K562 (cell line): Measurements from ENCODE around the gene TBXA2R. TPM values are rescaled to one million over a fixed set of nuclear protein-coding genes. Genes with fewer than 3 reads are reported as not detected.

Experiments used
- CEBPG ChIP-seq, 3 experiments: fragments of 200-800 bp in 1 of 3; sonication (Bioruptor generic) in 1 of 3; sonication (generic) in 1 of 3; formaldehyde crosslinking in 1 of 3; IDR thresholded peaks in 2 of 3; conservative IDR thresholded peaks in 1 of 3; 2 replicates each; pipeline versions ENCODE4 v1.6.1 to v1.8.0; 2016 to 2022; ENCODE audit warnings: missing compliant biosample characterization in 2 of 3, missing genetic modification characterization in 2 of 3, mild to moderate bottlenecking in 1 of 3, missing genetic modification reagents in 1 of 3
- ELK3 ChIP-seq: fragments of 450-650 bp; formaldehyde crosslinking; IDR thresholded peaks from 2 replicates; pipeline ENCODE4 v1.4.0; 2020; ENCODE audit warnings: mild to moderate bottlenecking
- EP400 ChIP-seq: fragments of 450-650 bp; IDR thresholded peaks from 2 replicates; pipeline ENCODE4 v1.6.1; 2017; ENCODE audit warnings: antibody characterized with exemption, mild to moderate bottlenecking, moderate library complexity
- ETS1 ChIP-seq: conservative IDR thresholded peaks from 2 replicates; pipeline ENCODE4 v1.6.1; 2011; ENCODE audit warnings: low read depth, mild to moderate bottlenecking, low read length; ENCODE audit not compliant: control insufficient read depth
- HDGF ChIP-seq: fragments of 450-650 bp; IDR thresholded peaks from 2 replicates; pipeline ENCODE4 v1.6.1; 2016
- HINFP ChIP-seq: fragments of 450-650 bp; conservative IDR thresholded peaks from 2 replicates; pipeline ENCODE4 v1.6.1; 2016; ENCODE audit warnings: missing genetic modification characterization, low read depth, mild to moderate bottlenecking, control low read depth, missing compliant biosample characterization
- PHTF2 ChIP-seq: fragments of 250-450 bp; sonication (Bioruptor Pico); IDR thresholded peaks from 2 replicates; pipeline ENCODE4 v1.5.0; 2021; ENCODE audit warnings: mild to moderate bottlenecking
- SMARCC2 ChIP-seq: fragments of 450-650 bp; IDR thresholded peaks from 2 replicates; pipeline ENCODE4 v1.6.1; 2017; ENCODE audit warnings: antibody characterized with exemption, moderate library complexity, mild to moderate bottlenecking, low read depth
- SP1 ChIP-seq: sonication (generic); formaldehyde crosslinking; IDR thresholded peaks from 2 replicates; pipeline ENCODE4 v1.8.1; 2022; ENCODE audit warnings: mild to moderate bottlenecking, missing genetic modification reagents
- STAT5B ChIP-seq: fragments of 250-450 bp; sonication (Bioruptor Pico); IDR thresholded peaks from 2 replicates; pipeline ENCODE4 v1.8.0; 2021; ENCODE audit warnings: mild to moderate bottlenecking, inconsistent platforms
- THRA ChIP-seq: fragments of 450-650 bp; IDR thresholded peaks from 2 replicates; pipeline ENCODE4 v1.6.1; 2017; ENCODE audit warnings: mild to moderate bottlenecking, moderate library complexity
- ZBTB11 ChIP-seq, 3 experiments: fragments of 200-800 bp in 1 of 3; fragments of 250-450 bp in 1 of 3; fragments of 450-650 bp in 1 of 3; sonication (Bioruptor Pico) in 1 of 3; sonication (Bioruptor generic) in 1 of 3; formaldehyde crosslinking in 1 of 3; IDR thresholded peaks; 2 replicates each; pipeline versions ENCODE4 v1.6.1 to v1.8.0; 2016 to 2022; ENCODE audit warnings: mild to moderate bottlenecking in 2 of 3, missing genetic modification characterization in 2 of 3, missing compliant biosample characterization in 1 of 3, moderate library complexity in 1 of 3
- ZBTB26 ChIP-seq: fragments of 450-650 bp; formaldehyde crosslinking; IDR thresholded peaks from 2 replicates; pipeline ENCODE4 v1.4.0; 2022; ENCODE audit warnings: missing genetic modification characterization
- ZNF445 ChIP-seq: fragments of 250-450 bp; sonication (Bioruptor Pico); IDR thresholded peaks from 2 replicates; pipeline ENCODE4 v1.4.0; 2020; ENCODE audit warnings: low read depth, mild to moderate bottlenecking, moderate library complexity
- ZNF785 ChIP-seq: fragments of 250-450 bp; sonication (Bioruptor Pico); IDR thresholded peaks from 2 replicates; pipeline ENCODE4 v1.4.0; 2020; ENCODE audit warnings: mild to moderate bottlenecking
- polyA plus RNA-seq, 8 experiments: library from polyadenylated mRNA; depleted of rRNA in 4 of 8; stranded (reverse) in 5 of 8; unstranded in 3 of 8; fragments of >200 nt; fragmentation: Nextera tagmentation in 2 of 8; fragmentation: Illumina TruSeq in 1 of 8; extraction: Ambion mirVana in 2 of 8; extraction: Trizol in 1 of 8; gene quantifications; 2 replicates each; pipeline versions ENCODE4 v1.2.1 to v1.2.3, GENCODE V29; 2011 to 2014; ENCODE audit warnings: inconsistent platforms in 1 of 8, missing spikeins in 1 of 8
- total RNA-seq, 7 experiments: library from RNA; depleted of rRNA in 6 of 7; stranded (reverse); fragments of >200 nt in 6 of 7; fragmentation: Illumina TruSeq in 2 of 7; extraction: Trizol in 2 of 7; gene quantifications; 2 replicates each; pipeline versions ENCODE4 v1.2.1 to v1.2.3, GENCODE V29; 2011 to 2021; ENCODE audit warnings: low replicate concordance in 1 of 7

Gene TBXA2R
- total and polyA plus RNA-seq, 9 of the 15 experiments (the other 6 are each of a cell fraction or from before 2014, with no cell fraction given), result 1.5 to 24.0 (median 2.8) TPM

- no peak for TF ChIP-seq ETS1
- peak; percentile 74; the same call in 1 of the 2 replicates for TF ChIP-seq HDGF
- TF ChIP-seq PHTF2 (CRISPR knock-in tag), result no peak
- TF ChIP-seq CEBPG (CRISPR knock-in tag; IDR thresholded peaks at IDR 0.05), result no peak
- TF ChIP-seq CEBPG (tag; conservative IDR thresholded peaks at IDR 0.05 in 1 of 2, IDR thresholded peaks at IDR 0.05 in 1 of 2), result no peak
- no peak for TF ChIP-seq ZBTB26 (CRISPR knock-in tag)
- no peak for TF ChIP-seq ZBTB11 (CRISPR knock-in tag; IDR thresholded peaks at IDR 0.05)
- TF ChIP-seq STAT5B (CRISPR knock-in tag), result no peak
- no peak for TF ChIP-seq HINFP (tag)
- TF ChIP-seq ELK3 (CRISPR knock-in tag), result no peak
- no peak for TF ChIP-seq THRA
- no peak for TF ChIP-seq ZNF785 (CRISPR knock-in tag)
- no peak for TF ChIP-seq EP400
- no peak for TF ChIP-seq SMARCC2
- TF ChIP-seq SP1 (CRISPR knock-in tag), result peak; percentile 100
- no peak for TF ChIP-seq ZNF445 (CRISPR knock-in tag)
Observed at GRCh38 chr19:3573858-3574637, 32.6 kb downstream of the TBXA2R start (continued).
